Erythroblast (primary cell): Measurements from ENCODE around the gene ADA.

Experiments used
- GATA1 ChIP-seq: IDR thresholded peaks from 2 replicates; pipeline ENCODE4 v1.6.1; 2011; ENCODE audit warnings: low read depth, mild to moderate bottlenecking, control low read depth, low read length, moderate library complexity
- POLR2A ChIP-seq: IDR thresholded peaks from 2 replicates; pipeline ENCODE4 v1.6.1; 2011; ENCODE audit warnings: mild to moderate bottlenecking, low read length

DNA sequence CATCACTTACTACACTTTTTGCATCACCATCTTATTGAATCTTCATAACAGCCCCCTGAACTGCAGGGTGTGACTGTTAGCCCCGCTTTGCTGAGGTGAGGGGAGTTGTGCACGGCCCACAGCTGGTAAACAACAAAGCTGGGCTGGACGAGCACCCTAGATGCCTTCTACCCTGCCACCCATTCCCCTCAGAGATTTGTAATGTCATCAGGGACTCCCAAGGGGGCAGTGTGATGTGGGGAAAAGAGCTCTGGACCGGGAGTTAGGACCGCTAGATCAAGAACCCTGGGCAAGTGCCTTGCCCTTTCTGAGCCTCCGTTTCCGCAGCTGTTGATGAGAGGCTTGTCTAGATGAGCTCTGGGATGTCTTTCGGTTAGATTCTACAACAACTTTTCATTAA lies 48.2 kb downstream of the ADA start:
- TF ChIP-seq POLR2A: no peak
- no peak for TF ChIP-seq GATA1
